Pancreas (tissue), 10 donors: ENCODE results near the gene ID2. TPM values are rescaled to one million over a fixed set of nuclear protein-coding genes. Genes with fewer than 3 reads are reported as not detected.

ENCODE experiments used
- ATAC-seq, 4 donors: fragments of 200-7000 bp; cut with Tn5 transposase; one replicate each; pipeline versions ENCODE4 v1.8.0 to v1.9.1; 2020; ENCODE audit warnings: mild to moderate bottlenecking in 4 of 4, moderate library complexity in 4 of 4
- DNase-seq, 6 donors: peaks; one replicate each; pipeline ENCODE4 v3.0.0-alpha.2; 2020
- FAIRE-seq: peaks from 2 replicates; lab custom pipeline; 2012; peaks lifted over from hg19 to GRCh38; lab: Jason Lieb, UNC
- H3K27ac ChIP-seq, 4 donors: fragments of 200-600 bp; sonication (generic); 1 replicate in 3 of 4; 2 replicates in 1 of 4; pipeline versions ENCODE4 v1.5.0 to v1.8.0; 2020
- H3K27me3 ChIP-seq, 4 donors: fragments of 200-600 bp; one replicate each; pipeline ENCODE4 v1.8.0; 2021
- H3K36me3 ChIP-seq, 3 donors: fragments of 200-600 bp; sonication (generic) in 1 of 3; one replicate each; pipeline versions ENCODE4 v1.5.0 to v1.8.0; 2020 to 2021
- H3K4me1 ChIP-seq, 3 donors: fragments of 200-600 bp; one replicate each; pipeline ENCODE4 v1.8.0; 2021
- H3K4me3 ChIP-seq, 4 donors: fragments of 200-600 bp; sonication (generic) in 2 of 4; one replicate each; pipeline versions ENCODE4 v1.5.0 to v1.8.0; 2020 to 2021
- H3K9me3 ChIP-seq, 4 donors: fragments of 200-600 bp; one replicate each; pipeline ENCODE4 v1.8.0; 2021
- CTCF ChIP-seq, 4 donors: fragments of 200-600 bp; sonication (generic) in 3 of 4; IDR thresholded peaks; one replicate each; pipeline versions ENCODE4 v1.5.0 to v1.8.0; 2021; ENCODE audit warnings: antibody characterized with exemption in 4 of 4
- WGBS, 2 donors: extraction: QIAGEN DNeasy Blood & Tissue Kit; methylation state at CpG; one replicate each; pipeline ENCODE4 v1.1.7; 2013; 5-methylcytosine and 5-hydroxymethylcytosine counted together
- intact Hi-C, 3 donors: fragments of 100-400 bp; cut with DNase I; formaldehyde crosslinking; loops; one replicate each; pipeline versions ENCODE4 v1.11.1 to v1.14.2; 2022
- polyA plus RNA-seq, 2 donors: library from polyadenylated mRNA; stranded (reverse); fragments of 200-250 nt; gene quantifications; one replicate each; pipeline ENCODE4 v1.2.3, GENCODE V29; 2013
- total RNA-seq, 6 donors: library from RNA; stranded (reverse); fragmentation: NEBNext Ultra II Directional in 4 of 6; extraction: Animal tissue kit (Norgen Biotek cat#: 25700) in 4 of 6; gene quantifications; one replicate each; pipeline versions ENCODE4 v1.2.1 to v1.2.4, GENCODE V29; 2021 to 2023
- donor health status: healthy with polysubstance abuse.
- donor health status: DM: no; HTN: no; CAD: no; lungs with moderate emphysema.
- donor health status: DM: no; HTN: no; CAD: no.
- donor health status: control.
- donor health status: control.
- donor health status: Bipolar disorder and iron deficiency.
- donor health status: DM: yes; HTN: yes; CAD: no.
- donor health status: DM: no; HTN: no; CAD: no.
- donor health status: DM: no; HTN: no; CAD: no.
- donor health status: DM: yes; HTN: yes; CAD: no.

Gene ID2
- total and polyA plus RNA-seq, 8 donors, result 19.3 to 135 (median 30.1) TPM

- Histone ChIP-seq H3K27ac (no peak overlapping the region), H3K36me3 (no peaks in the 10 kb centered on the region), H3K4me3 (no peak overlapping the region), H3K27me3 (no peaks in the 10 kb centered on the region), H3K9me3 (no peaks in the 10 kb centered on the region), H3K4me1 (no peaks in the 10 kb centered on the region)
- TF ChIP-seq CTCF (IDR thresholded peaks at IDR 0.05), result no peak
- DNase-seq (no peak), FAIRE-seq (no peak), ATAC-seq (no peak)
- intact Hi-C loops, result no loop called here
- WGBS, 2 donors, result 88 to 89% methylated on average over 11 of the region's 11 CpGs
These were observed 29.0 kb upstream of the ID2 start for GRCh38 chr2:8652774-8653426.

GRCh38 chr2:8653485-8653884 is 28.4 kb upstream of the ID2 start:
- Histone ChIP-seq H3K4me1 (no peaks in the 10 kb centered on the region), H3K27ac (no peak overlapping the region), H3K36me3 (no peaks in the 10 kb centered on the region), H3K27me3 (no peaks in the 10 kb centered on the region), H3K4me3 (no peak overlapping the region), H3K9me3 (no peaks in the 10 kb centered on the region)
- WGBS, 2 donors, result 82 to 92% methylated on average over 7 of the region's 7 CpGs
- ATAC-seq, result no peak
- no peak for TF ChIP-seq CTCF (IDR thresholded peaks at IDR 0.05)
- DNase-seq, result no peak
- intact Hi-C loops, result no loop called here
- no peak for FAIRE-seq

GRCh38 chr2:8654041-8654440 is 27.8 kb upstream of the ID2 start:
- no peak overlapping the region for H3K27ac ChIP-seq
- H3K36me3 ChIP-seq, result no peaks in the 10 kb centered on the region
- intact Hi-C loops, result no loop called here
- TF ChIP-seq CTCF (IDR thresholded peaks at IDR 0.05), result no peak
- 86 to 89% methylated on average over 6 of the region's 6 CpGs for WGBS, 2 donors
- no peak for FAIRE-seq
- no peak for ATAC-seq
- no peak overlapping the region for H3K4me3 ChIP-seq
- no peaks in the 10 kb centered on the region for H3K9me3 ChIP-seq
- no peaks in the 10 kb centered on the region for H3K27me3 ChIP-seq
- DNase-seq, result no peak
- no peaks in the 10 kb centered on the region for H3K4me1 ChIP-seq

- H3K36me3 ChIP-seq, result no peaks in the 10 kb centered on the region
- no peak overlapping the region for H3K27ac ChIP-seq
- no peak for DNase-seq
- FAIRE-seq, result no peak
- ATAC-seq, result no peak
- H3K27me3 ChIP-seq, result no peaks in the 10 kb centered on the region
- intact Hi-C loops, result no loop called here
- H3K9me3 ChIP-seq, result no peaks in the 10 kb centered on the region
- no peak for TF ChIP-seq CTCF (IDR thresholded peaks at IDR 0.05)
- H3K4me3 ChIP-seq, result no peak overlapping the region
- no peaks in the 10 kb centered on the region for H3K4me1 ChIP-seq
These were observed 27.4 kb upstream of the ID2 start for GRCh38 chr2:8654483-8654882.

- FAIRE-seq, result no peak
- H3K27ac ChIP-seq, result no peak overlapping the region
- no peaks in the 10 kb centered on the region for H3K4me1 ChIP-seq
- H3K4me3 ChIP-seq, result no peak overlapping the region
- H3K27me3 ChIP-seq, result no peaks in the 10 kb centered on the region
- H3K9me3 ChIP-seq, result no peaks in the 10 kb centered on the region
- no peaks in the 10 kb centered on the region for H3K36me3 ChIP-seq
- peak in 2 of 4 donors; percentile 37 to 57 for ATAC-seq
- 92 to 93% methylated on average over 5 of the region's 5 CpGs for WGBS, 2 donors
- intact Hi-C loops, result no loop called here
- TF ChIP-seq CTCF (IDR thresholded peaks at IDR 0.05), result no peak
- DNase-seq, result no peak
These were observed 25.7 kb upstream of the ID2 start for GRCh38 chr2:8656160-8656641.
